ENCODE data around the gene IFNG. TPM values are rescaled to one million over a fixed set of nuclear protein-coding genes. Genes with fewer than 3 reads are reported as not detected.

Gene IFNG
- total RNA-seq, 2 donors from 2014 or later = 34.3 to 77.1 TPM

Other genes starting within 250 kb of the IFNG start
- gene IFNG-AS1, start 170.3 kb downstream of the IFNG start, total RNA-seq = not detected
- gene IL26, start 66.1 kb upstream of the IFNG start, total RNA-seq = 1 to 10 TPM in 1 of 2 donors, under 1 TPM in 1; 0.53 to 1.6 TPM
- gene IL22, start 93.9 kb upstream of the IFNG start, total RNA-seq = 1 to 10 TPM in 1 of 2 donors, under 1 TPM in 1; 0.89 to 5.4 TPM
- 10 to 100 TPM; 19.0 to 27.3 TPM for gene MDM1, start 172.6 kb upstream of the IFNG start, total RNA-seq

All from activated T-cell treated with anti-CD3 and anti-CD28 coated beads, Interleukin-2, amount 50 U/mL, for 72 hours (primary cell).